Measurements from ENCODE around the gene TACC3.

The TACC3 gene

DNA sequence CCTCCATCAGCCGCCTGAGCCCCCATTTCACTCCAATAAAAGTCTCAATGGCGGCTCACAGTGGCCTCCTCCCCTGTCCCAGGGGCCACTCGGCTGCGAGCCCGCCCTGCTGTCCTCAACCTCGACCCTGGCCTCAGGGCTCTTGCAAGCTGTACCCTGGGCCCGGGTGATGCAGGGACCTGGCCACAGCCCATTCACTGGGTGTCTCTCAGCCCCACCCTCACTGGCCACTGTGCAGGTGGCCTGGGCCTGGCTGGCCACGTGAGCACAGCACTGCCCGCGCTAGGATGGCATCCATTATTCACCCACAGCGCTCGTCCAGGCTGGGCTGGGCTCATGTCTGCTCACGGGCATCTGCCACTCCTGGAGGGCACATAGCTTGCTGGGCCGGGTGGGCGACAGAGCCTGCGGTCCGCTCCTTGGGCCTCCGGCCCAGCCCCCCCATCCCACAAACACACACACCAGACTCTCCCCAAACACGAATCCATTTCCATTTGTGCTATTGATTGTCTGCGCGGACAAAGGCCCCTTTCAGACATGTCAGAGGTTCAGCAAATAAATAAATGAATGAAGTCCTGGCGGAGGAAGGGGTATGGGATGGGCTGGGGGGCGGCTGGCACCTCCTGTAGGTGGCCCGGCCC is 55.3 kb downstream of the TACC3 start:
- TF ChIP-seq, protein P1, sequence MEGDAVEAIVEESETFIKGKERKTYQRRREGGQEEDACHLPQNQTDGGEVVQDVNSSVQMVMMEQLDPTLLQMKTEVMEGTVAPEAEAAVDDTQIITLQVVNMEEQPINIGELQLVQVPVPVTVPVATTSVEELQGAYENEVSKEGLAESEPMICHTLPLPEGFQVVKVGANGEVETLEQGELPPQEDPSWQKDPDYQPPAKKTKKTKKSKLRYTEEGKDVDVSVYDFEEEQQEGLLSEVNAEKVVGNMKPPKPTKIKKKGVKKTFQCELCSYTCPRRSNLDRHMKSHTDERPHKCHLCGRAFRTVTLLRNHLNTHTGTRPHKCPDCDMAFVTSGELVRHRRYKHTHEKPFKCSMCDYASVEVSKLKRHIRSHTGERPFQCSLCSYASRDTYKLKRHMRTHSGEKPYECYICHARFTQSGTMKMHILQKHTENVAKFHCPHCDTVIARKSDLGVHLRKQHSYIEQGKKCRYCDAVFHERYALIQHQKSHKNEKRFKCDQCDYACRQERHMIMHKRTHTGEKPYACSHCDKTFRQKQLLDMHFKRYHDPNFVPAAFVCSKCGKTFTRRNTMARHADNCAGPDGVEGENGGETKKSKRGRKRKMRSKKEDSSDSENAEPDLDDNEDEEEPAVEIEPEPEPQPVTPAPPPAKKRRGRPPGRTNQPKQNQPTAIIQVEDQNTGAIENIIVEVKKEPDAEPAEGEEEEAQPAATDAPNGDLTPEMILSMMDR (IDR thresholded peaks at IDR 0.05; ENCODE audit: low read depth, low read length, missing control alignments), result no peak
- no peak for DNase-seq (ENCODE audit: extremely low read depth, low read depth)
- H3K4me3 ChIP-seq (replicated peaks; ENCODE audit: low read depth, low read length), result no peak overlapping the region

- no peak overlapping the region for H3K4me3 ChIP-seq (replicated peaks; ENCODE audit: low read depth, low read length)
- no peak for DNase-seq (ENCODE audit: extremely low read depth, low read depth)
- TF ChIP-seq, protein P1 (IDR thresholded peaks at IDR 0.05; ENCODE audit: low read depth, low read length, missing control alignments), result no peak
Observed at GRCh38 chr4:1777822-1778641, 56.7 kb downstream of the TACC3 start.

DNA sequence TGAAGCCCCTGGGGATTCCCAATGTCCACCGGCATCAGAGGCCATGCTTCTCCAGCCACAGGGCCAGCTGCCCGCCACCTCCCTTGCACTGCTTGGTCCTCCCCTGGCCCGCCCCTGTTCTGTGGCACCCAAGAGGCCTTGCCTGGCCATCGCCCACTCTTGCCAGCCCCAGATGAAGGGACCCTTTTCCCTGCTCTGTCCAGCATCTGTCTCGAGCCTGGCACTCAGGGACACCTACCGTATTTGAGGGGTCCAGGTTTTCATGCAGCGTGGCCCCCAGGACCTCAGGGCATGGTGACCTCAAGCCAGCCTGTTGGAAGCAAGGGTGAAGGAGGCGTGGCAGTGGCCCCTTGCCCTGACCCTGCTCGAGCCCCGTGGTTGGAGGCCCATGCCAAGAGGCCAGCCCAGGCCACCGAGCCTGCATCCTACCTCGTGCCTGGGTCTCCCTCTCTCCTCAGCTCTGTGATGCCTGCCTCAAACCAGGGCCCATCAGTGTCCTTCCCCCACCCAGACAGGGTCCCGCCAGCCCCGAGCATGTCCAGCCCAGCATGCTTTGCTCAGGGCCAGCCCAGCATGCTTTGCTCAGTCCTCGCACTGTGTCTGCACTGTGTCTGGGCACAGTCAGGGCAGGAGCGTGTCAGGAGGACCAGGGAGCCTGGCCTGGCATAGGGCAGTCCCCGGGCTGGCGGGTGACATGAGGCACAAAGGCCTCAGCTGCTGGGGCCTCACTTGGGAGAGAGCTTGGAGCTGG is 57.5 kb downstream of the TACC3 start:
- TF ChIP-seq, protein P1 (IDR thresholded peaks at IDR 0.05; ENCODE audit: low read depth, low read length, missing control alignments), result no peak
- no peak overlapping the region for H3K4me3 ChIP-seq (replicated peaks; ENCODE audit: low read depth, low read length)
- no peak for DNase-seq (ENCODE audit: extremely low read depth, low read depth)

- no peak for DNase-seq (ENCODE audit: extremely low read depth, low read depth)
Observed at GRCh38 chr4:1779588-1780382, 58.5 kb downstream of the TACC3 start.

GRCh38 chr4:1780435-1780834 is 59.1 kb downstream of the TACC3 start:
- DNase-seq (ENCODE audit: extremely low read depth, low read depth), result no peak
- TF ChIP-seq, protein P1 (IDR thresholded peaks at IDR 0.05; ENCODE audit: low read depth, low read length, missing control alignments), result no peak
- H3K4me3 ChIP-seq (replicated peaks; ENCODE audit: low read depth, low read length), result no peak overlapping the region

More at GRCh38 chr4:1779588-1780382, 58.5 kb downstream of the TACC3 start:
- H3K4me3 ChIP-seq (replicated peaks; ENCODE audit: low read depth, low read length), result no peak overlapping the region
- TF ChIP-seq, protein P1 (IDR thresholded peaks at IDR 0.05; ENCODE audit: low read depth, low read length, missing control alignments), result no peak

DNA sequence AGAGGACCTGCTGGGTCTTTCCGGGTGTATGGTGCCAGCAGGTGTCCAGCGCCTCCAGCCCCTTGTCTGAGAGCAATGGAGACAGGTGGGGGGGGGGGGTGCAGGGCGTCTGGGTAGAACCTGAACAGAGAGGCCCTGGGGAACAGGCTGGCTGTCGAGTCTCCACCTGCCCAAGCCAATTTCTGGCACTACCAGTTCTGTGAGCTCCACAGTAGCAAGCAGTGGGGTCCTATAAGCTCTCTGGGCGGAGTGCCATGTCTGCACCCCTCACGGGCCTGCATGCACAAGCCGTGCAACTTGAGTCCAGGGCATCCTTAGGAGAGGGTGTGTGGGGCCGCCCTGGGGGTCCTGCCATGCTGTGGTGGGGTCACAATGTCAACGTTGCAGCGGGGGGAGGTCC is 61.7 kb downstream of the TACC3 start:
- H3K4me3 ChIP-seq (replicated peaks; ENCODE audit: low read depth, low read length), result no peak overlapping the region
- DNase-seq (ENCODE audit: extremely low read depth, low read depth), result no peak
- TF ChIP-seq, protein P1 (IDR thresholded peaks at IDR 0.05; ENCODE audit: low read depth, low read length, missing control alignments), result no peak

Measured in HFF-Myc (cell line).